Urinary bladder (tissue), 4 donors: ENCODE measurements around the gene PDE3A. TPM values are rescaled to one million over a fixed set of nuclear protein-coding genes. Genes with fewer than 3 reads are reported as not detected.
"Not testable (repeated sequence)": the region's sequence is repeated elsewhere in the genome, so short reads cannot be mapped to it uniquely, and the experiment has no call there.

ENCODE experiments used
- DNase-seq: peaks from one replicate; pipeline ENCODE4 v3.0.0-alpha.2; 2015; ENCODE audit errors: extremely low spot score
- H3K27ac ChIP-seq: one replicate; pipeline ENCODE4 v1.5.1; 2013; ENCODE audit warnings: low read depth, mild to moderate bottlenecking, moderate library complexity
- H3K36me3 ChIP-seq: one replicate; pipeline ENCODE4 v1.6.1; 2013; ENCODE audit warnings: mild to moderate bottlenecking, moderate library complexity; ENCODE audit not compliant: insufficient read depth
- H3K4me1 ChIP-seq: one replicate; pipeline ENCODE4 v1.6.1; 2013; ENCODE audit warnings: mild to moderate bottlenecking, moderate library complexity; ENCODE audit not compliant: insufficient read depth
- H3K4me3 ChIP-seq: one replicate; pipeline ENCODE4 v1.5.1; 2013; ENCODE audit warnings: low read depth, low read length
- WGBS: extraction: QIAGEN DNeasy Blood & Tissue Kit; methylation state at CpG from one replicate; pipeline ENCODE4 v1.1.7; 2013; 5-methylcytosine and 5-hydroxymethylcytosine counted together
- polyA plus RNA-seq: library from polyadenylated mRNA; stranded (reverse); fragments of 200-250 nt; gene quantifications from one replicate; pipeline ENCODE4 v1.2.3, GENCODE V29; 2013
- total RNA-seq: library from RNA; depleted of rRNA; stranded (reverse); fragments of >200 nt; gene quantifications from one replicate; pipeline ENCODE4 v1.2.3, GENCODE V29; 2014
- donor health status: healthy with polysubstance abuse.
- donor health status: healthy.

PDE3A gene
- total and polyA plus RNA-seq, 2 donors: 3.8 to 63.7 TPM

GRCh38 chr12:20384836-20385235, 16.5 kb downstream of the PDE3A start:
- not testable (repeated sequence) for H3K4me3 ChIP-seq, H3K36me3 ChIP-seq, DNase-seq, H3K4me1 ChIP-seq, H3K27ac ChIP-seq
- whole genome bisulfite sequencing: 96% methylated on average over 6 of the region's 6 CpGs

GRCh38 chr12:20390846-20391245, 22.5 kb downstream of the PDE3A start:
- 49% methylated on average over 4 of the region's 4 CpGs for WGBS
- Histone ChIP-seq H3K36me3 (no peaks in the 10 kb centered on the region), H3K4me1 (no peaks in the 10 kb centered on the region), H3K4me3 (no peak overlapping the region), H3K27ac (no peak overlapping the region)
- DNase-seq: no peak

GRCh38 chr12:20392339-20392738, 24.0 kb downstream of the PDE3A start:
- H3K4me3 ChIP-seq: no peak overlapping the region
- no peak for DNase-seq
- no peaks in the 10 kb centered on the region for H3K4me1 ChIP-seq
- H3K36me3 ChIP-seq: no peaks in the 10 kb centered on the region
- H3K27ac ChIP-seq: no peak overlapping the region

GRCh38 chr12:20393707-20394106, 25.4 kb downstream of the PDE3A start:
- WGBS: 92% methylated on average over 5 of the region's 5 CpGs
- DNase-seq: no peak
- Histone ChIP-seq H3K4me3 (no peak overlapping the region), H3K36me3 (no peaks in the 10 kb centered on the region), H3K4me1 (no peaks in the 10 kb centered on the region), H3K27ac (no peak overlapping the region)

GRCh38 chr12:20395791-20396550, 27.6 kb downstream of the PDE3A start:
- DNase-seq: no peak
- Histone ChIP-seq H3K27ac (no peak overlapping the region), H3K4me3 (no peak overlapping the region), H3K4me1 (no peaks in the 10 kb centered on the region), H3K36me3 (no peaks in the 10 kb centered on the region)
- WGBS: 84% methylated on average over 6 of the region's 6 CpGs

- DNase-seq: no peak
- no peak overlapping the region for H3K4me3 ChIP-seq
- no peak overlapping the region for H3K27ac ChIP-seq
- no peaks in the 10 kb centered on the region for H3K4me1 ChIP-seq
- no peaks in the 10 kb centered on the region for H3K36me3 ChIP-seq
- 58% methylated on average over 2 of the region's 2 CpGs for WGBS
These were observed 30.3 kb downstream of the PDE3A start for GRCh38 chr12:20398686-20399085.

- no peaks in the 10 kb centered on the region for H3K4me1 ChIP-seq
- no peaks in the 10 kb centered on the region for H3K36me3 ChIP-seq
- H3K27ac ChIP-seq: no peak overlapping the region
- no peak for DNase-seq
- H3K4me3 ChIP-seq: no peak overlapping the region
- 95% methylated on average over 6 of the region's 6 CpGs for WGBS
These were observed 31.7 kb downstream of the PDE3A start for GRCh38 chr12:20400003-20400402.

GRCh38 chr12:20403230-20403629, 34.9 kb downstream of the PDE3A start:
- no peak overlapping the region for H3K27ac ChIP-seq
- no peaks in the 10 kb centered on the region for H3K4me1 ChIP-seq
- no peaks in the 10 kb centered on the region for H3K36me3 ChIP-seq
- DNase-seq: no peak
- no peak overlapping the region for H3K4me3 ChIP-seq
- 82% methylated on average over 2 of the region's 2 CpGs for WGBS

GRCh38 chr12:20404576-20405346, 36.4 kb downstream of the PDE3A start:
- H3K36me3 ChIP-seq: no peaks in the 10 kb centered on the region
- no peak overlapping the region for H3K4me3 ChIP-seq
- H3K4me1 ChIP-seq: no peaks in the 10 kb centered on the region
- WGBS: 70% methylated on average over 6 of the region's 6 CpGs
- H3K27ac ChIP-seq: no peak overlapping the region
- no peak for DNase-seq

GRCh38 chr12:20409607-20410377, 41.5 kb downstream of the PDE3A start:
- no peak for DNase-seq
- 86% methylated on average over 2 of the region's 2 CpGs for WGBS
- Histone ChIP-seq H3K36me3 (no peaks in the 10 kb centered on the region), H3K4me1 (no peaks in the 10 kb centered on the region), H3K4me3 (no peak overlapping the region), H3K27ac (no peak overlapping the region)

GRCh38 chr12:20410734-20411133, 42.4 kb downstream of the PDE3A start:
- Histone ChIP-seq H3K36me3 (no peaks in the 10 kb centered on the region), H3K4me1 (no peaks in the 10 kb centered on the region)
- 76% methylated on average over 1 of the region's 1 CpG for WGBS

GRCh38 chr12:20411345-20411744, 43.0 kb downstream of the PDE3A start:
- no peak for DNase-seq
- Histone ChIP-seq H3K4me3 (no peak overlapping the region), H3K27ac (no peak overlapping the region), H3K4me1 (no peaks in the 10 kb centered on the region), H3K36me3 (no peaks in the 10 kb centered on the region)
- 65% methylated on average over 3 of the region's 3 CpGs for WGBS

More at GRCh38 chr12:20410734-20411133, 42.4 kb downstream of the PDE3A start:
- no peak overlapping the region for H3K27ac ChIP-seq
- no peak overlapping the region for H3K4me3 ChIP-seq
- no peak for DNase-seq

GRCh38 chr12:20415028-20415427, 46.7 kb downstream of the PDE3A start:
- no peaks in the 10 kb centered on the region for H3K4me1 ChIP-seq
- H3K36me3 ChIP-seq: no peaks in the 10 kb centered on the region
- no peak overlapping the region for H3K4me3 ChIP-seq
- no peak overlapping the region for H3K27ac ChIP-seq
- 43% methylated on average over 4 of the region's 4 CpGs for WGBS
- no peak for DNase-seq
